ENCODE measurements around the gene ITIH1.

DNA sequence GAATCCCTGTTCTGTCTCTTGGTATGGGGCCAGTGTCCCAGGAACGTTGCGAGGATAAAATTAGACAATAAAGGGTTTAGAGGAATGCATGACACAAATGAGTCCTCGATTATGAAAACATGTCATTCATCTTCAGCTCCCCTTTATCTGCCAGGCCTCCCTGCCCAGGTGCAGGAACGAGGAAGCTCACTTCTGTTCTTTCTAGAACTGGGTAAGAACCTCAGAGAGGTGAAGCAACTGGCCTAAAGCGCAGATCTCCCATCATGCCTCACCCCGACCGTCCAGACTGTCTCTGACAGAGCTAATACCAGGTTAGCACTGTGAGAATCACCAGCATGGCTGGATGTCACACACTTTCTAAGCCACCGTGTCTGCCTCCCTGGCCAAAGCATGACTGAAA, 1.5 kb upstream of the ITIH1 start:
- TF ChIP-seq EZH2 (IDR thresholded peaks at IDR 0.05; ENCODE audit: insufficient read depth, poor library complexity, severe bottlenecking) (no peak), EZH2phosphoT487 (IDR thresholded peaks at IDR 0.05; ENCODE audit: insufficient read depth, low read depth) (no peak)

Data from GM23248 (cell line).